GM11168 (cell line): Measurements from ENCODE around the gene CDCA7.
"Not testable (repeated sequence)": the region's sequence is repeated elsewhere in the genome, so short reads cannot be mapped to it uniquely, and the experiment has no call there.

Source experiments
- in situ Hi-C: fragments of 300-500 bp; cut with MboI; formaldehyde crosslinking; loops from one replicate; pipeline ENCODE4 v1.12.0; 2022; ENCODE audit warnings: low sequenced_read_pairs; ENCODE audit not compliant: unreplicated experiment

Gene CDCA7

GRCh38 chr2:173357346-173357745 is 2.7 kb downstream of the CDCA7 start:
- in situ Hi-C loops: no loop called here

DNA sequence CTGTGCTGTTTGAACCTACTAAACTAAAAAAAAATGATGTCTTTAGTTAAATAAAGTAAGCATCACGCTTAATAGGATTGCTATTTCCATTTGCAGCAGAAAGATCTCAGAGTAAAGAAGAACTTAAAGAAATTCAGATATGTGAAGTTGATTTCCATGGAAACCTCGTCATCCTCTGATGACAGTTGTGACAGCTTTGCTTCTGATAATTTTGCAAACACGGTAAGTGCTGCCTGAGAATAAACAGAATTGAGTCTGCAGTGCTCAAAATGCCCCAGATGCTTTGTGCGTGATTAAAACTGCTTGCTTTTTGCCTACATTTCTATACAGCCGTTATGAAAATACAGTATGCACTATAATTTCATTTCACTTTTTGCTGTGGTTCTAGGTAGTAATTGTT is 3.9 kb downstream of the CDCA7 start:
- in situ Hi-C loops: no loop called here

- in situ Hi-C loops: no loop called here
Measured at GRCh38 chr2:173359231-173359630, 4.6 kb downstream of the CDCA7 start.

- in situ Hi-C loops: no loop called here
Measured at GRCh38 chr2:173370198-173370597, 15.5 kb downstream of the CDCA7 start.

- in situ Hi-C loops: no loop called here
Measured at GRCh38 chr2:173371023-173371422, 16.4 kb downstream of the CDCA7 start.

DNA sequence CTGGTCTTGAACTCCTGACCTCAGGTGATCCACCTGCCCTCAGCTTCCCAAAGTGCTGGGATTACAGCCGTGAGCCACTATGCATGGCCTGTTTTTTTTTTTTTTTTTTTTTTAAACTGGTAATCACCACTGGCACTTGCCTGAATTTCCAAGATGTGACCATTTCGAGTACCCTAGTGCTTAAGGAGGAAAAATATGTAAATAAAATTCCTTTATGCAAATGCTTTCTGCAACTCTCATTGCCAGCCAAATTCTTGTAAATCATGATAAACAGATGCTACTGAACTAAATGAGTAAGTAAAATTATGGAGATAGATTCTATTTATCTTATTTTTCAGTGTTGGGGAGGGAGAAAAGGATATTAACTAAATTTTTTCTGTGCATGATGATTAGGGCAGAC is 18.6 kb downstream of the CDCA7 start:
- in situ Hi-C loops: no loop called here

DNA sequence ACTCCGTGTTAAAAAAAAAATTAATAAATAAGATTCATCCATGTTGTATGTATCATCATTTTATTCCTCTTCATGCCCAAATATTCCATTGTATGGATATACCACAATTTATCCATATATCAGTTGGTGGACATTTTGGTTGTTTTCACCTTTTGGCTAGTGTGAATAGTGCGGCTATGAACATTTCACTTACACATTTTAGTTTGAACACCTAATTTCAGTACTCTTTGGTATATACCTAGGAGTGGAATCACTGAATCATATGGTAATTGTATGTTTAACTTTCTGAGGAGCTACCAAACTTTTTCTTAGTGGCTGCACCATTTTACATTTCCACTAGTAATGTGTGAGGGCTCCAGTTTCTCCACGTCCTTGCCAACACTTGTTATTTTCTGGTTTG is 20.0 kb downstream of the CDCA7 start:
- in situ Hi-C loops: no loop called here

DNA sequence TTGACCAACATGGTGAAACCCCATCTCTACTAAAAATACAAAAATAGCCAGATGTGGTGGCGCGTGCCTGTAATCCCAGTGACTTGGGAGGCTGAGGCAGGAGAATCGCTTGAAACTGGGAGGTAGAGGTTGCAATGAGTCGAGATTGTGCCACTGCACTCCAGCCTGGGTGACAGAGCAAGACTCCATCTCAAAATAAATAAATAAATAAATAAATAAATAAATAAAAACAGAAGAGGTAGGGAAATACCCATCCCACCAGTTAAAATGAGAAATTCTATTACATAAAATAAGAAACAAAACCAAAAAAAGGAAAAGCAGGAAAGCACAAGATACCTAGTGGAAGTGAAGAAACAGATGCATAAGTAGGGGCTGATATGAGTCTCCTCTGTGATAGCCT is 30.9 kb downstream of the CDCA7 start:
- in situ Hi-C loops: not testable (repeated sequence)

- in situ Hi-C loops: no loop called here
Measured at GRCh38 chr2:173386021-173386737, 31.5 kb downstream of the CDCA7 start.

DNA sequence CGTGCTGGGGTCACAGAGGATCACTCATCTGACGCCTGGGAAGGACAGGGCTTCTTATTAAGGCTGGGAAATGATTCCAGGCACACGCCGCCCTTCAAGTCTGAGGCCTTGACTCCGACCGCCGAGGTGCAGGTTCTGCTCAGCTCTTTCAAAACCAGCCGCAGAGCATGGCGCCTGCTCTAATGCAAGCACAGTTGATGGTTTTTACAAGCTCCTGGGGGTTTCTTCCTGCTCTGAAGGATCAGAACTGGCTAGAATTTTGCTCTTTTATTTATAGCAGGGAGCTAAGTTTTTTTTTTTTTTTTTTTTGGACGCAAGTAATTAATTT is 32.0 kb downstream of the CDCA7 start:
- in situ Hi-C loops: no loop called here

DNA sequence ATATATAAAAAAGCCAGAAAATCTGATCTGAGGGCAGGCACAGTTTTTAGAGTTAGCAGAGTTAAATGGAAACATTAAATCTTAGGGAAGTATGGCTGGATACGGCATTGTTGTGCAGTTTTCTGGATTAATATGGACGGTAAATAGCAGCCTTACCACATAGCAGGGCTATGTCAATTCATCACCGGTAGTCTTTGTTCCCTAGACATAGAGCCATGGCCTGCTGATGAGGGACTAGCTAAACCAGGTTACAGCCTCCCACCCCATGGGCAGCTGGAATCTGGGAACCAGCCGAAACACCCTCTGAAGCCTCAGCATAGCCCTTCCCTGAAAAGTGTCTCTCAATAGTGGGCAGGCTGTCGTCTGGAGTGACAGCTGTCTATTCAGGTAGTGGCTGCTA is 32.4 kb downstream of the CDCA7 start:
- in situ Hi-C loops: no loop called here

DNA sequence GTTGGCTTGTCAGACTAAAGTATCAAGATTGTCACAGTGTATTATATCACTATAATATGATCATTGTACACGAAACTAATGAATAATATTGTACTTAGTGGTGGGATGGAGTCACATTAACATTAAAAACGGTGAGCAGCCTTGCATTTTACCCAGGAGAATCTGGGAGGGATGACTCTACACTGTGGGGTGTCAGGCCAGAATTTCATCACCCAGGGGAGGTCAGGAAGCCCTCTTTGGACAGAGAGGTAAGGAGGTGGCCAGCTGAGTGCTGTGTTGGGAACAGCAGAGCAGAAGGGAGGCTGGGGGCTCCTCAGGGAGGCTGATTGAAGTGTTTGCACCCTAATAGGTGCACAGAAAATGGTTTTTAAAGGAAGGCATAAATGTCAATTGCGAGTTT is 33.0 kb downstream of the CDCA7 start:
- in situ Hi-C loops: no loop called here

- in situ Hi-C loops: no loop called here
Measured at GRCh38 chr2:173388795-173389194, 34.1 kb downstream of the CDCA7 start.

DNA sequence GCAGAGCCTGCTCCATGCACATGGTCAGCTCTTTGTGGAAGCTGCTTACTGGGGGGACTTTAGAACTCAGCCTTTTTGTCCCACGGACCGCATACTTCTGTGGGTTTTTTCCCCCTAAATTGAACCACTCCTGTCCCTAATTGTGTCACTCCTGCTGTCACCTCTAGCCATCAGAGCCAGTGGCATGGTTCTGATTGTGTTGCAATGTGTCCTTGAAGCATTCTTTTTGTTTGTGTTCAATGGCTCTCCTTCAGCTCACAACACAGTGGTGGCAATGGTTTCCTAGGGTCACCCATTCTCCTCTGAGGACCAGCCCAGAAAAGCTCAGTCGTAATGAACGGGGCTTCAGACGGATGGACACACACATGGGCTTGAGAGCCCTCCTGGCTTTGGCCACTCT is 35.4 kb downstream of the CDCA7 start:
- in situ Hi-C loops: no loop called here

GRCh38 chr2:173392731-173393130 is 38.1 kb downstream of the CDCA7 start:
- in situ Hi-C loops: no loop called here

- in situ Hi-C loops: no loop called here
Measured at GRCh38 chr2:173393186-173393585, 38.5 kb downstream of the CDCA7 start.

GRCh38 chr2:173393636-173394035 is 39.0 kb downstream of the CDCA7 start:
- in situ Hi-C loops: no loop called here

- in situ Hi-C loops: no loop called here
Measured at GRCh38 chr2:173394091-173394974, 39.7 kb downstream of the CDCA7 start.

DNA sequence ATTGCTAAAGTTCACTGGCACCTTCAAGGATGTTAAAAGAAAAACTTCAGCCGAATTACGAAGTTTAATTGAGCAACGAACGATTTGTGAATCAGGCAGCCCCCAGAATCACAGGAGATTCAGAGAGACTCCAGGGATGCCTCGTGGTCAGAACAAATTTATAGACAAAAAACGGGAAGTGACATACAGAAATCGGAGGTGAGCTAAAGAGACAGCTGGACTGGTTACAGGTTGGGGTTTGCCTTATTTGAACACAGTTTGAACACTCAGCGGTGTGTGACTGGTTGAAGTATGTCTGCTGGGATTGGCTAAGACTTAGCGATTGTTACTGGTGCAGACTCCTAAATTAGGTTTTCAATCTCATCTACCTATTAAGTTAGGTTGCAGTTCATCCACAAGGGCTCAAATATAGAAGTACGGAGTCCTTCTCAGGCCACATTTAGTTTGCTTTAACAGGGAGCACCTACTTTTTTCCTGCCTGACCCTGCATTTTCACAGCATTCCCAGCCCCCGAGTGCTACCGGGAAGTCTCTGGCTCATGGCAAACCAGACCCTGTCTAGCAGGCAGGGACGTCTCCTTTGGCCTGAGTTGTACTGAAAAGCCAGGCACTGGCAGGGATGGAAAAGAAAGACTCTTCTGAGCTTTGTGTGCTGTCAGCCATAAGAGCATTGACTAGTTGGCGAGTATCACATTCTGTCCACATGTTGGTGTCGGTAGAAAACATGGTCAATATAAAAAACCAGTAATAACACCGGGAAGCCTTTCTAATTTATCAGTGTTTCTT is 41.1 kb downstream of the CDCA7 start:
- in situ Hi-C loops: no loop called here

- in situ Hi-C loops: no loop called here
Measured at GRCh38 chr2:173397539-173397938, 42.9 kb downstream of the CDCA7 start.

DNA sequence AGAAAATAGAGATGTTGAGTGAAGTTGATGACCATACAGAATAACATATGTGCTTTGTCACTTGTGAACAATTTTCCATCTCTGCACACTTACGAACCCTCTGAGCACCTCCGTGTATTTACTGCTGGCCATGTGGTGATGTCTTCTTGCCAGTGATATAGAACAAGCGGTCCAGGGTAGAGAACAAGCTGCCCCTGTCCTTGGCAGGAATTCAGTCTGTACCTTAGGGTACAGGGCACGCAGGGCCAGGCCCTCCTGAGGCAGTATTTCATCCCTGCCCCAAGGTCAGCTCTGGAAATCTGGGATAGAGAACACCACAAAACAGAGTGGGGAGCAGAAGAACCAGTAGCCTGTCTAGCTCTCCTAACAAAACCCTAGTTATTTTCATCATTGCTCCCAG is 44.6 kb downstream of the CDCA7 start:
- in situ Hi-C loops: no loop called here
